NCI-H1105 treated with DMSO at 0.1 percent for 48 hours (cell line): Measurements from ENCODE around the gene CKM.
A peak's percentile ranks its signal among the peaks of the same experiment; 100 is the strongest.
"Not testable (repeated sequence)": the region's sequence is repeated elsewhere in the genome, so short reads cannot be mapped to it uniquely, and the experiment has no call there.

Experiments used
- DNase-seq: peaks from one replicate; lab custom pipeline; 2025; lab: John Stamatoyannopoulos, UW

The CKM gene

GRCh38 chr19:45291834-45292233 lies 30.8 kb downstream of the CKM start:
- no peak for DNase-seq

- no peak for DNase-seq
These were observed 32.2 kb downstream of the CKM start for GRCh38 chr19:45290381-45290931.

DNA sequence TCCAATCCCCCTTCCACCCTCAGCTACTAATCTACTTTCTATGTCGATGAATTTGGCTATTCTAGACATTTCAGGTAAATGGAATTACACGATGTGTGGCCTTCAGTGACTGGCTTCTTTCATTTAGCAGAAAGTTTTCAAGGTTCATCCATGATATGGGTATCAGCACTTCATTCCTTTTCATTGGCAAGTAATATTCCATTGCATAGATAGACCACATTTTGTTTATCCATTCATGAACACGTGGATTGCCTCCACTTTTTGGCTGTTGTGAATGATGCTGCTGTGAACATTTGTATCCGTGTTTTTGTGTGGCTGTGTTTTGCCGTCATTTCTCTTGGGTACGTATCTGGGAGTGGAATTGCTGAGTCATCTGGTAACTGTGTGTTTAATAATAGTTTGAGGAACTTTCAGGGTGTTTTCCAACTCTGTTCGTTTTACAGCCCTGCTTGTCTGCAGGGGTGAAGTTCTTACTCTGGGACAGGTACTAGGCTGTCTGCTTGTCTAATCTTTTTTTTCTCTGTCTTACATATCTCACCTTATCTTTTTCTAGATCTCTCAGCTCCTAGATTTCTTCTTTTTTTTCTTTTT lies 39.1 kb downstream of the CKM start:
- DNase-seq = no peak

DNA sequence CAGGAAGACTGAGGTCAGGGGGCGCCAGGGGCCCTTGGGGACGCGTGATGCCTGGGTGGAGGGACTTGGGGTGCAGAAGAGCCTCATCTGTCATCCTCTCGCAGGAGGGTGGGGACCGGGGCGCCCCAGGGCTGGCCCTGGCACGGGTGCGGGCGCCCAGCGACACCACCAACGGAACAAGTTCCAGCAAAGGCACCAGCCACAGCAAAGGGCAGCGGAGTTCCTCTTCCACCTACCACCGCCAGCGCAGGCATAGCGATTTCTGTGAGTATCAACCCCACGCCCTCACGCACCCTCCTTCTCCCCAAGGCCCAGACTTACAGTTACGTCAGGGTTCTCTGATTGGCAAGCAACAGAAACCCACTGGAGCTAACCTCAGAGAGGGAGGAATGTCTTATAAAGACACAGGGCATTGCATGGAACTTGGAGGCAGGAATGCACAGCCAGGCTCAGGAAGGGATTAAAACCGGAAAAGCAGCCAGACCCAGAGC lies 42.2 kb downstream of the CKM start:
- DNase-seq = no peak

GRCh38 chr19:45279587-45280192 lies 43.0 kb downstream of the CKM start:
- DNase-seq = no peak

DNA sequence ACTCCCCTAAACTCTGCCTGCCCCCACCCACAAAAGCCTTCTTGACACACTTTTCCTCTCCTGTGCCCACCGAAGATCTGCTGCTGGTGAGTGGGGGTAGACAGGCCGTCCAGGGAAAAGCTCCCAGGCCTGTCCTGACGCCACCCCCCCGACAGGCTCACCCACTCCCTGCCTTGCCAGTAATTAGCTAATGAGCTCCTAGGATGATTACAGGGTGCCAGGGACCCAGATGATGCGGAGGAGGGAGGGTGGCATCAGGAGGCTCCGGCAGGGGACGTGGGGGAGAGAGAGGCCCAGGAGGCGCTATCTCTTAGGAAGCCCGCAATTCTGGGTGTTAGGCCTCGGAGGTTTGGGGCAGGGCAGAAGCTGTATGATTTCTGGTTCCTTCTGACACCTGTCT lies 44.6 kb downstream of the CKM start:
- DNase-seq = no peak

GRCh38 chr19:45276284-45276687 lies 46.4 kb downstream of the CKM start:
- peak; percentile 40 for DNase-seq

DNA sequence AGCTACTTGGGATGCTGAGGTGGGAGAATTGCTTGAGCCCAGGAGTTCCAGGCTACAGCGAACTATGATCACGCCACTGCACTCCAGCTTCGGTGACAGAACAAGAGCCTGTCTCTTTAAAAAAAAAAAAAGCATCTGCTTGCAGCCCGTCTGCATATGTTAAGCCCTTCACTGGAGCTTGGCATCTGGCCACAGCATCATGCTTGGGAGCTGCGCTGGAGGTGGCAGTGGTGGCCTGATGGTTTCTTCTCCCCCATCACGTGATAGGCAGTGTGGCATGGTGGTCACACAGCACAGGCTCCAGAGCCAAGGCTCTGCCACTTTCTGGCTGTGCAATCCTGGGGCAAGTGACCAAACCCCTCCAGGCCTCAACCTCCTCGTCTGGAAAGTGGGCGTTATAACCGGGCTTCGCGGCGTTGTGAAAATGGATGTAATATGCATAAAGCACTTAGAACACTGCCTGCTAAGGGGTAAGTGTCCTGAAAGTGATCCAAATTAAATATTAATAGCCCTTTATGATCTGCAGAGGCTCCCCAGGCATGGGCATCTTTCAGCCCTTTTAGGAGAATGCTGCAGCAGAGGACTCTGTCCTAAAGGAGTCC lies 47.2 kb downstream of the CKM start:
- peak; percentile 26 for DNase-seq

DNA sequence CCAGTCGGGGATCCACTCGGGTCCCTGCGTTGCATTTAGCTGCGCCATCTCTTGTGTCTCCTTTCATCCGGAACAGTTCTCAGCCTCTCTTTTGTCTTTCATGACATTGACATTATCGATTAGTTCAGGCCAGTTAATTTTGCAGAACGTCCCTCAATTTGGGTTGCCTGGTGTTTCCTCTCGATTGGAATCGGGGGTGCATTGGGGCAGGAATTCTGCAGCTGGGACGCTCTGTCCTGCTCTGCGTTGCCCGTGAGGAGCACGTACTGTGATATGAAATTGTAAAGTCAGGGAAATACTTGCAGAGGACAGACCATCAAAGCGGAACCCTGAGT lies 49.2 kb downstream of the CKM start:
- DNase-seq = no peak

DNA sequence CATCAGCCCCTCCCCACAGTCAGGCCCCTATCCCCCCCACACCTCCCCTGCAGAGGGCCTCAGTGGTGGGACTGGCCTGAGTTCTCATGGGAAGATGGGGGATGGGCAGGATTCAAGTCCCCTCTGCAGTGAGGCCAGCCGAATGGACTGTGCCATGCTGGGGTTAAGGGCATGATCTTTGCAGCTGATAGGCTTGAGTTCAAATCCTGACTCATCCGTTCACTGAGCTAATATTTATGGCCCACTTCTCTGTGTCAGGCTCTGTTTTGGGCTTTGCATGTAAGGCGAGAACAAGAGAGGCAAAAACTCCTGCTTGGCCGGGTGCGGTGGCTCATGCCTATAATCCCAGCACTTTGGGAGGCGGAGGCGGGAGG lies 51.0 kb downstream of the CKM start:
- DNase-seq = no peak

GRCh38 chr19:45271098-45271734 lies 51.5 kb downstream of the CKM start:
- no peak for DNase-seq

DNA sequence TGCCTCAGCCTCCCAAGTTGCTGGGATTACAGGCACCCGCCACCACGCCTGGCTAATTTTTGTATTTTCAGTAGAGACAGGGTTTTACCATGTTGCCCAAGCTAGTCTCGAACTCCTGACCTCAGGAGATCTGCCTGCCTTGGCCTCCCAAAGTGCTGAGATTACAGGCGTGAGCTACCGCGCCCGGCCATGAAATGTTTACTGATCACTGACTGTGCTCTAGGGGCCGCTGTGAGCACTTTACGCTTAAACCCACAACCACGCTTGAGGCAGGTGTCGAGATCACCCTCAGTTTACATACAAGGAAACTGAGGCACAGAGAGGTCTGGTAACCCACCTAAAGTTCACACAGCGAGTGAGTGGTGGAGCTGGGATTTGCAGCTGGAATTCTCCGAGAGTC lies 52.7 kb downstream of the CKM start:
- not testable (repeated sequence) for DNase-seq

DNA sequence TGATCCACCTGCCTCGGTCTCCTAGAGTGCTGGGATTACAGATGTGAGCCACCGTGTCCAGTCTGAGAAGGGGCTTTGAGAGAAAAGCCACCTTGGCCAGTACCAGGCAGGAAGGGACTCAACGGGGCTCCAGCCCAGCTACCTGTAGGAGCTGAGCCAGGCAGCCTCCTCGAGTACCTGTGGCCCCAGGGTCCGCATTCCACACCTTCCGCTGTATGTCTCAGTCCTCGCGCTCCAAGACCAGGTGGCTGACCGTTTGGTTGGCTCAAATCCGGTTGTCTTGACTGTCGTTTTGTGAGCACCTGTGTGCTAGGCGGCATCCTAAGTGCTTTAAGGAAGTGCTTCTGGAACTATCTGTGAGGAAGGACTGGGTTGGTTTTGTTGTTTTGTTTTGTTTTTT lies 55.4 kb downstream of the CKM start:
- no peak for DNase-seq

GRCh38 chr19:45265375-45265774 lies 57.3 kb downstream of the CKM start:
- no peak for DNase-seq

- no peak for DNase-seq
These were observed 57.8 kb downstream of the CKM start for GRCh38 chr19:45264781-45265317.

GRCh38 chr19:45263013-45263412 lies 59.7 kb downstream of the CKM start:
- DNase-seq = no peak

DNA sequence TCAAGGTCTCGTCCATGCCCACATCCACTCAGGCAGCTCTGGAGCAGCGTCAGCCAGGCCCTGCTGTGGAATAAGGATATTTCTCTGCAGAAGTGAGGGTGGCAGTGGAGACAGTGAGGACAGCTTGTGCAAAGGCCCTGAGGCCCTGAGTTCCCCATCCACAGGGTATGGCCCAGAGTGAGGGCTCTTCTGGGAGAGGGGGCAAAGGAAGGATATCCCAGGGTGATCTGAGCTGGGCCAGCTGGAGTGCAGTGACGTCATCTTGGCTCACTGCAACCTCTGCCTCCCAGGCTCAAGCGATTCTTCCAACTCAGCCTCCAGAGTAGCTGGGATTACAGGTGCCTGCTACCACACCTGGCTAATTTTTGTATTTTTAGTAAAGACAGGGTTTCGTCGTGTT lies 60.1 kb downstream of the CKM start:
- DNase-seq = no peak

DNA sequence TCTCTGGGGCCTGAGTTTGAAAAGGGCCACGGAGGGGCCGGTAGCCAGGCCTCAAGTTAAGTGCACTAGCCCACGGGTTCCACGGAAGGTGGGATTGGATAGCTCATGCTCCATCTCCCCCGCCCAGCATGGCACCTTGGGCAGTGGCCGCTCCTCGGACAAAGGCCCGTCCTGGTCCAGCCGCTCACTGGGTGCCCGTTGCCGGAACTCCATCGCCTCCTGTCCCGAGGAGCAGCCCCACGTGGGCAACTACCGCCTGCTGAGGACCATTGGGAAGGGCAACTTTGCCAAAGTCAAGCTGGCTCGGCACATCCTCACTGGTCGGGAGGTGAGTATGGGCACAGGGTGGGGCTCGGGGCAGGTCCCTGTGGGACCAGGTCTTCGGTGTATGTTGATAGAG lies 63.8 kb downstream of the CKM start:
- no peak for DNase-seq

GRCh38 chr19:45256836-45257235 lies 65.8 kb downstream of the CKM start:
- no peak for DNase-seq
